Amygdala (tissue), 56 donors: ENCODE data around the gene ERVV-1.
A peak's percentile ranks its signal among the peaks of the same experiment; 100 is the strongest.
"Not testable (repeated sequence)": the region's sequence is repeated elsewhere in the genome, so short reads cannot be mapped to it uniquely, and the experiment has no call there.

Experiments
- DNase-seq, 56 donors: peaks; one replicate each; lab custom pipeline; 2025; lab: John Stamatoyannopoulos, UW

The ERVV-1 gene

GRCh38 chr19:53015159-53015558, 1.4 kb downstream of the ERVV-1 start:
- DNase-seq = no peak

GRCh38 chr19:53015730-53016129, 2.0 kb downstream of the ERVV-1 start:
- no peak for DNase-seq

- no peak for DNase-seq
These were observed 6.0 kb downstream of the ERVV-1 start for GRCh38 chr19:53019684-53020083.

GRCh38 chr19:53028306-53028705, 14.6 kb downstream of the ERVV-1 start:
- not testable (repeated sequence) for DNase-seq

GRCh38 chr19:53034054-53034453, 20.3 kb downstream of the ERVV-1 start:
- no peak for DNase-seq

GRCh38 chr19:53034948-53035675, 21.4 kb downstream of the ERVV-1 start:
- no peak for DNase-seq

- peak in 20 of 56 donors; percentile 1 to 36 (median 12) for DNase-seq
These were observed 23.7 kb downstream of the ERVV-1 start for GRCh38 chr19:53037101-53038097.

- no peak for DNase-seq
These were observed 27.6 kb downstream of the ERVV-1 start for GRCh38 chr19:53041366-53041765.

GRCh38 chr19:53045536-53045935, 31.8 kb downstream of the ERVV-1 start:
- DNase-seq = no peak

GRCh38 chr19:53047379-53047778, 33.7 kb downstream of the ERVV-1 start:
- DNase-seq = no peak

- no peak for DNase-seq
These were observed 41.4 kb downstream of the ERVV-1 start for GRCh38 chr19:53055117-53055516.

GRCh38 chr19:53057904-53058580, 44.3 kb downstream of the ERVV-1 start:
- DNase-seq = peak in 1 of 56 donors; percentile 1
